K562 (cell line): Measurements from ENCODE around the gene RPP25. TPM values are rescaled to one million over a fixed set of nuclear protein-coding genes. Genes with fewer than 3 reads are reported as not detected.
A peak's percentile ranks its signal among the peaks of the same experiment; 100 is the strongest.

Source experiments
- CBX2 ChIP-seq: fragments of 200-600 bp; sonication (generic); IDR thresholded peaks from one replicate; pipeline ENCODE4 v1.6.1; 2012; ENCODE audit warnings: mild to moderate bottlenecking, low read length, inconsistent platforms; ENCODE audit not compliant: insufficient read depth, poor library complexity, severe bottlenecking
- CGGBP1 ChIP-seq: fragments of 250-450 bp; sonication (Bioruptor Pico); IDR thresholded peaks from 2 replicates; pipeline ENCODE4 v1.9.0; 2021; ENCODE audit warnings: mild to moderate bottlenecking
- COPS2 ChIP-seq: fragments of 450-650 bp; conservative IDR thresholded peaks from 2 replicates; pipeline ENCODE4 v1.6.1; 2016; ENCODE audit warnings: mild to moderate bottlenecking, moderate library complexity
- E2F8 ChIP-seq: fragments of 450-650 bp; IDR thresholded peaks from 2 replicates; pipeline ENCODE4 v1.7.1; 2018; ENCODE audit warnings: mild to moderate bottlenecking, low read depth; ENCODE audit not compliant: partially characterized antibody
- FOXP1 ChIP-seq: sonication (generic); formaldehyde crosslinking; IDR thresholded peaks from 2 replicates; pipeline ENCODE4 v1.8.0; 2022; ENCODE audit warnings: mild to moderate bottlenecking, missing genetic modification reagents
- GTF2A2 ChIP-seq: IDR thresholded peaks from 2 replicates; pipeline ENCODE4 v1.6.1; 2016; ENCODE audit warnings: mild to moderate bottlenecking, missing genetic modification characterization, missing compliant biosample characterization
- HDAC6 ChIP-seq: IDR thresholded peaks from 2 replicates; pipeline ENCODE4 v1.6.1; 2012; ENCODE audit warnings: low read depth, mild to moderate bottlenecking, control low read depth, inconsistent platforms, low read length, moderate library complexity
- IRF2 ChIP-seq: sonication (generic); formaldehyde crosslinking; IDR thresholded peaks from 2 replicates; pipeline ENCODE4 v1.8.1; 2022; ENCODE audit warnings: mild to moderate bottlenecking, missing genetic modification reagents
- NBN ChIP-seq: fragments of 450-650 bp; IDR thresholded peaks from 2 replicates; pipeline ENCODE4 v1.6.1; 2016; ENCODE audit warnings: low read depth, mild to moderate bottlenecking
- POLR3A ChIP-seq: IDR thresholded peaks from 2 replicates; pipeline ENCODE4 v1.6.1; 2011; ENCODE audit warnings: borderline replicate concordance, mild to moderate bottlenecking, moderate library complexity; ENCODE audit not compliant: insufficient read length, insufficient read depth; ENCODE audit errors: extremely low read depth
- TFE3 ChIP-seq: fragments of 450-650 bp; formaldehyde crosslinking; IDR thresholded peaks from 2 replicates; pipeline ENCODE4 v1.4.0; 2020; ENCODE audit warnings: mild to moderate bottlenecking, mixed read lengths
- polyA plus RNA-seq, 8 experiments: library from polyadenylated mRNA; depleted of rRNA in 4 of 8; stranded (reverse) in 5 of 8; unstranded in 3 of 8; fragments of >200 nt; fragmentation: Nextera tagmentation in 2 of 8; fragmentation: Illumina TruSeq in 1 of 8; extraction: Ambion mirVana in 2 of 8; extraction: Trizol in 1 of 8; gene quantifications; 2 replicates each; pipeline versions ENCODE4 v1.2.1 to v1.2.3, GENCODE V29; 2011 to 2014; ENCODE audit warnings: inconsistent platforms in 1 of 8, missing spikeins in 1 of 8
- total RNA-seq, 7 experiments: library from RNA; depleted of rRNA in 6 of 7; stranded (reverse); fragments of >200 nt in 6 of 7; fragmentation: Illumina TruSeq in 2 of 7; extraction: Trizol in 2 of 7; gene quantifications; 2 replicates each; pipeline versions ENCODE4 v1.2.1 to v1.2.3, GENCODE V29; 2011 to 2021; ENCODE audit warnings: low replicate concordance in 1 of 7

RPP25 gene
- total and polyA plus RNA-seq, 9 of the 15 experiments (the other 6 are each of a cell fraction or from before 2014, with no cell fraction given): 1.1 to 12.3 (median 5.6) TPM

GRCh38 chr15:74937590-74938371 is 18.8 kb downstream of the RPP25 start, which contains the start of gene COX5A (continued):
- TF ChIP-seq HDAC6 (no peak), CGGBP1 (CRISPR knock-in tag) (no peak), POLR3A (no peak), CBX2 (no peak), GTF2A2 (tag) (no peak), NBN (no peak), TFE3 (CRISPR knock-in tag) (peak; percentile 67), E2F8 (no peak), COPS2 (no peak), FOXP1 (CRISPR knock-in tag) (peak; percentile 92; the same call in 1 of the 2 replicates), IRF2 (CRISPR knock-in tag) (peak; percentile 35; the same call in 1 of the 2 replicates)
